Measurements from ENCODE around the gene OTUB2.

OTUB2 gene

DNA sequence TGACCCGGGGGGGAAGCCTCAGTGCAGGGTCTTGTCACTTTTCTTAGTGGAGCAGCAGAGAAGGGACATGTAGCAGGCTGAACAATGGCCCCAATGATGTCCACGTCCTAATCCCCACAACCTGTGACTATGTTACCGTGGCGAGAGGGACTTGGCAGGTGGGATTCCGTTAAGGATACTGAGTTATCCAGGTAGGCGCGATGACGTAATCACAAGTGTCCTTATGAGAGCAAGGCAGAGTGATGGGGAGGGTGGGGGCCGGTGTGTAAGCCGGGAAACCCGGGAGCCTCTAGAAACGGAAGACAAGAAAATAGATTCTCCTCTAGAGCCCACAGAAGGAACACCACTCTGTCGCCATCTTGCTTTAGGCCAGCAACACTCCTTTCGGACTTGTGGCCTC, 4.4 kb downstream of the OTUB2 start:
- ATAC-seq = no peak
- TF ChIP-seq OSR1 (CRISPR knock-in tag; IDR thresholded peaks at IDR 0.05) = no peak
- TF ChIP-seq GLIS3 (CRISPR knock-in tag; IDR thresholded peaks at IDR 0.05) = no peak
- TF ChIP-seq TOX (CRISPR knock-in tag; IDR thresholded peaks at IDR 0.05; ENCODE audit: borderline replicate concordance) = no peak
- TF ChIP-seq, protein P1, sequence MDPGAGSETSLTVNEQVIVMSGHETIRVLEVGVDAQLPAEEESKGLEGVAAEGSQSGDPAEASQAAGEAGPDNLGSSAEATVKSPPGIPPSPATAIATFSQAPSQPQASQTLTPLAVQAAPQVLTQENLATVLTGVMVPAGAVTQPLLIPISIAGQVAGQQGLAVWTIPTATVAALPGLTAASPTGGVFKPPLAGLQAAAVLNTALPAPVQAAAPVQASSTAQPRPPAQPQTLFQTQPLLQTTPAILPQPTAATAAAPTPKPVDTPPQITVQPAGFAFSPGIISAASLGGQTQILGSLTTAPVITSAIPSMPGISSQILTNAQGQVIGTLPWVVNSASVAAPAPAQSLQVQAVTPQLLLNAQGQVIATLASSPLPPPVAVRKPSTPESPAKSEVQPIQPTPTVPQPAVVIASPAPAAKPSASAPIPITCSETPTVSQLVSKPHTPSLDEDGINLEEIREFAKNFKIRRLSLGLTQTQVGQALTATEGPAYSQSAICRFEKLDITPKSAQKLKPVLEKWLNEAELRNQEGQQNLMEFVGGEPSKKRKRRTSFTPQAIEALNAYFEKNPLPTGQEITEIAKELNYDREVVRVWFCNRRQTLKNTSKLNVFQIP (CRISPR knock-in tag; IDR thresholded peaks at IDR 0.05; ENCODE audit: borderline replicate concordance, low read depth) = no peak
- TF ChIP-seq, protein P2, sequence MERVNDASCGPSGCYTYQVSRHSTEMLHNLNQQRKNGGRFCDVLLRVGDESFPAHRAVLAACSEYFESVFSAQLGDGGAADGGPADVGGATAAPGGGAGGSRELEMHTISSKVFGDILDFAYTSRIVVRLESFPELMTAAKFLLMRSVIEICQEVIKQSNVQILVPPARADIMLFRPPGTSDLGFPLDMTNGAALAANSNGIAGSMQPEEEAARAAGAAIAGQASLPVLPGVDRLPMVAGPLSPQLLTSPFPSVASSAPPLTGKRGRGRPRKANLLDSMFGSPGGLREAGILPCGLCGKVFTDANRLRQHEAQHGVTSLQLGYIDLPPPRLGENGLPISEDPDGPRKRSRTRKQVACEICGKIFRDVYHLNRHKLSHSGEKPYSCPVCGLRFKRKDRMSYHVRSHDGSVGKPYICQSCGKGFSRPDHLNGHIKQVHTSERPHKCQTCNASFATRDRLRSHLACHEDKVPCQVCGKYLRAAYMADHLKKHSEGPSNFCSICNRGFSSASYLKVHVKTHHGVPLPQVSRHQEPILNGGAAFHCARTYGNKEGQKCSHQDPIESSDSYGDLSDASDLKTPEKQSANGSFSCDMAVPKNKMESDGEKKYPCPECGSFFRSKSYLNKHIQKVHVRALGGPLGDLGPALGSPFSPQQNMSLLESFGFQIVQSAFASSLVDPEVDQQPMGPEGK (CRISPR knock-in tag; IDR thresholded peaks at IDR 0.05; ENCODE audit: borderline replicate concordance) = no peak
- TF ChIP-seq PPARA (CRISPR knock-in tag; IDR thresholded peaks at IDR 0.05; ENCODE audit: borderline replicate concordance) = no peak
- TF ChIP-seq, protein P3, sequence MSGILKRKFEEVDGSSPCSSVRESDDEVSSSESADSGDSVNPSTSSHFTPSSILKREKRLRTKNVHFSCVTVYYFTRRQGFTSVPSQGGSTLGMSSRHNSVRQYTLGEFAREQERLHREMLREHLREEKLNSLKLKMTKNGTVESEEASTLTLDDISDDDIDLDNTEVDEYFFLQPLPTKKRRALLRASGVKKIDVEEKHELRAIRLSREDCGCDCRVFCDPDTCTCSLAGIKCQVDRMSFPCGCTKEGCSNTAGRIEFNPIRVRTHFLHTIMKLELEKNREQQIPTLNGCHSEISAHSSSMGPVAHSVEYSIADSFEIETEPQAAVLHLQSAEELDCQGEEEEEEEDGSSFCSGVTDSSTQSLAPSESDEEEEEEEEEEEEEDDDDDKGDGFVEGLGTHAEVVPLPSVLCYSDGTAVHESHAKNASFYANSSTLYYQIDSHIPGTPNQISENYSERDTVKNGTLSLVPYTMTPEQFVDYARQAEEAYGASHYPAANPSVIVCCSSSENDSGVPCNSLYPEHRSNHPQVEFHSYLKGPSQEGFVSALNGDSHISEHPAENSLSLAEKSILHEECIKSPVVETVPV (CRISPR knock-in tag; IDR thresholded peaks at IDR 0.05) = no peak
- no peak for TF ChIP-seq ZNF8 (CRISPR knock-in tag; IDR thresholded peaks at IDR 0.05)
- no peak for TF ChIP-seq ZNF565 (CRISPR knock-in tag; conservative IDR thresholded peaks at IDR 0.05; ENCODE audit: low read depth)
- TF ChIP-seq ZNF70 (CRISPR knock-in tag; IDR thresholded peaks at IDR 0.05) = no peak
- no peak for TF ChIP-seq ZFP3 (CRISPR knock-in tag; IDR thresholded peaks at IDR 0.05)
- TF ChIP-seq, protein P4, sequence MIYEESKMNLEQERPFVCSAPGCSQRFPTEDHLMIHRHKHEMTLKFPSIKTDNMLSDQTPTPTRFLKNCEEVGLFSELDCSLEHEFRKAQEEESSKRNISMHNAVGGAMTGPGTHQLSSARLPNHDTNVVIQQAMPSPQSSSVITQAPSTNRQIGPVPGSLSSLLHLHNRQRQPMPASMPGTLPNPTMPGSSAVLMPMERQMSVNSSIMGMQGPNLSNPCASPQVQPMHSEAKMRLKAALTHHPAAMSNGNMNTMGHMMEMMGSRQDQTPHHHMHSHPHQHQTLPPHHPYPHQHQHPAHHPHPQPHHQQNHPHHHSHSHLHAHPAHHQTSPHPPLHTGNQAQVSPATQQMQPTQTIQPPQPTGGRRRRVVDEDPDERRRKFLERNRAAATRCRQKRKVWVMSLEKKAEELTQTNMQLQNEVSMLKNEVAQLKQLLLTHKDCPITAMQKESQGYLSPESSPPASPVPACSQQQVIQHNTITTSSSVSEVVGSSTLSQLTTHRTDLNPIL (CRISPR knock-in tag; IDR thresholded peaks at IDR 0.05; ENCODE audit: low read depth) = no peak
- TF ChIP-seq RARB (CRISPR knock-in tag; IDR thresholded peaks at IDR 0.05) = no peak
- no peak for TF ChIP-seq BACH2 (CRISPR knock-in tag; IDR thresholded peaks at IDR 0.05; ENCODE audit: borderline replicate concordance)
- no peak for TF ChIP-seq TCF4 (CRISPR knock-in tag; IDR thresholded peaks at IDR 0.05; ENCODE audit: borderline replicate concordance)

DNA sequence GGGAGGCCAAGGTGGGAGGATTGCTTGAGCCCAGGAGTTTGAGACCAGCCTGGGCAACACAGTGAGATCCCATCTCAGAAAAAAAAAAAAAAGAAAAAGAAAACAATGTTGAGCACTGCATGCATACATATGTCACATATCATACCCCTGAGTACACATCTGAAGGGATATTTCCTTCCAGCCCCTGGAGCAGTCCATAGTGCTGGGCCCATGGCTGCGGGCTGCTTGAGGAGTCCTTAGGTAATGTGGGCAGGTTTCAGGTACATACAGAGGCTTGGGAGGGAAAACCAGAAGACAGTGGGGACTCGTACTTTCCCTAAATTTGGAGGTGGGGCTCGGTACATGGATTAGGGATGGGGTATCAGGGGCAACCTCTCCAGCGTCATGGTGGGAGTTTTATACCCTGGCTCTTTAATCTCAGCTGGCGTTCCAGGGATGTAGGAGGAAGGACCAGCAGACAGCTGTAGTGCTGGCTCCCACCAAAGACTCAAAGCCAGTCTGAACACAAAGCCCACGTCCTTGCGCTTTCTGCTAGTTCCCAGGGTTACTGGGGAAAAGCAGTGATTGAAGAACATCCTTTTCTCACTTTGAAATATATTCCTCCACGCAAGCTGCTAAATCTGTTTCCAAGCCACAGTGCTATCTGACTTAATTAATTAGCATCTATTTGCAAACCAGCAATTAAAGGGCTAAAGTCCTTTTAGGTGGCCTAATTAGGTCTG, 5.2 kb downstream of the OTUB2 start:
- no peak for TF ChIP-seq ARNTL (CRISPR knock-in tag; IDR thresholded peaks at IDR 0.05; ENCODE audit: borderline replicate concordance, low read depth)
- TF ChIP-seq ZC3H10 (CRISPR knock-in tag; IDR thresholded peaks at IDR 0.05) = no peak
- TF ChIP-seq CSDC2 (CRISPR knock-in tag; IDR thresholded peaks at IDR 0.05) = no peak
- TF ChIP-seq GLIS3 (CRISPR knock-in tag; IDR thresholded peaks at IDR 0.05) = no peak
- TF ChIP-seq, protein P3 (CRISPR knock-in tag; IDR thresholded peaks at IDR 0.05) = no peak
- no peak for TF ChIP-seq ZNF565 (CRISPR knock-in tag; conservative IDR thresholded peaks at IDR 0.05; ENCODE audit: low read depth)
- no peak for TF ChIP-seq ZFP3 (CRISPR knock-in tag; IDR thresholded peaks at IDR 0.05)
- TF ChIP-seq ZFP30 (CRISPR knock-in tag; IDR thresholded peaks at IDR 0.05) = no peak
- no peak for TF ChIP-seq BACH2 (CRISPR knock-in tag; IDR thresholded peaks at IDR 0.05; ENCODE audit: borderline replicate concordance)
- TF ChIP-seq, protein P5, sequence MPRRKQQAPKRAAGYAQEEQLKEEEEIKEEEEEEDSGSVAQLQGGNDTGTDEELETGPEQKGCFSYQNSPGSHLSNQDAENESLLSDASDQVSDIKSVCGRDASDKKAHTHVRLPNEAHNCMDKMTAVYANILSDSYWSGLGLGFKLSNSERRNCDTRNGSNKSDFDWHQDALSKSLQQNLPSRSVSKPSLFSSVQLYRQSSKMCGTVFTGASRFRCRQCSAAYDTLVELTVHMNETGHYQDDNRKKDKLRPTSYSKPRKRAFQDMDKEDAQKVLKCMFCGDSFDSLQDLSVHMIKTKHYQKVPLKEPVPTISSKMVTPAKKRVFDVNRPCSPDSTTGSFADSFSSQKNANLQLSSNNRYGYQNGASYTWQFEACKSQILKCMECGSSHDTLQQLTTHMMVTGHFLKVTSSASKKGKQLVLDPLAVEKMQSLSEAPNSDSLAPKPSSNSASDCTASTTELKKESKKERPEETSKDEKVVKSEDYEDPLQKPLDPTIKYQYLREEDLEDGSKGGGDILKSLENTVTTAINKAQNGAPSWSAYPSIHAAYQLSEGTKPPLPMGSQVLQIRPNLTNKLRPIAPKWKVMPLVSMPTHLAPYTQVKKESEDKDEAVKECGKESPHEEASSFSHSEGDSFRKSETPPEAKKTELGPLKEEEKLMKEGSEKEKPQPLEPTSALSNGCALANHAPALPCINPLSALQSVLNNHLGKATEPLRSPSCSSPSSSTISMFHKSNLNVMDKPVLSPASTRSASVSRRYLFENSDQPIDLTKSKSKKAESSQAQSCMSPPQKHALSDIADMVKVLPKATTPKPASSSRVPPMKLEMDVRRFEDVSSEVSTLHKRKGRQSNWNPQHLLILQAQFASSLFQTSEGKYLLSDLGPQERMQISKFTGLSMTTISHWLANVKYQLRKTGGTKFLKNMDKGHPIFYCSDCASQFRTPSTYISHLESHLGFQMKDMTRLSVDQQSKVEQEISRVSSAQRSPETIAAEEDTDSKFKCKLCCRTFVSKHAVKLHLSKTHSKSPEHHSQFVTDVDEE (CRISPR knock-in tag; IDR thresholded peaks at IDR 0.05) = no peak
- TF ChIP-seq ISL1 (CRISPR knock-in tag; IDR thresholded peaks at IDR 0.05) = no peak
- TF ChIP-seq ZNF70 (CRISPR knock-in tag; IDR thresholded peaks at IDR 0.05) = no peak
- TF ChIP-seq ZNF8 (CRISPR knock-in tag; IDR thresholded peaks at IDR 0.05) = no peak
- TF ChIP-seq, protein P1 (CRISPR knock-in tag; IDR thresholded peaks at IDR 0.05; ENCODE audit: borderline replicate concordance, low read depth) = no peak
- TF ChIP-seq SNAI2 (CRISPR knock-in tag; IDR thresholded peaks at IDR 0.05) = no peak
- TF ChIP-seq, protein P2 (CRISPR knock-in tag; IDR thresholded peaks at IDR 0.05; ENCODE audit: borderline replicate concordance) = no peak
- TF ChIP-seq RARB (CRISPR knock-in tag; IDR thresholded peaks at IDR 0.05) = no peak
- no peak for TF ChIP-seq TOX (CRISPR knock-in tag; IDR thresholded peaks at IDR 0.05; ENCODE audit: borderline replicate concordance)
- TF ChIP-seq OSR1 (CRISPR knock-in tag; IDR thresholded peaks at IDR 0.05) = no peak
- no peak for TF ChIP-seq PPARA (CRISPR knock-in tag; IDR thresholded peaks at IDR 0.05; ENCODE audit: borderline replicate concordance)
- no peak for ATAC-seq
